Measurements from ENCODE around the gene SBK3.
"Not testable (repeated sequence)": the region's sequence is repeated elsewhere in the genome, so short reads cannot be mapped to it uniquely, and the experiment has no call there.

The SBK3 gene

DNA sequence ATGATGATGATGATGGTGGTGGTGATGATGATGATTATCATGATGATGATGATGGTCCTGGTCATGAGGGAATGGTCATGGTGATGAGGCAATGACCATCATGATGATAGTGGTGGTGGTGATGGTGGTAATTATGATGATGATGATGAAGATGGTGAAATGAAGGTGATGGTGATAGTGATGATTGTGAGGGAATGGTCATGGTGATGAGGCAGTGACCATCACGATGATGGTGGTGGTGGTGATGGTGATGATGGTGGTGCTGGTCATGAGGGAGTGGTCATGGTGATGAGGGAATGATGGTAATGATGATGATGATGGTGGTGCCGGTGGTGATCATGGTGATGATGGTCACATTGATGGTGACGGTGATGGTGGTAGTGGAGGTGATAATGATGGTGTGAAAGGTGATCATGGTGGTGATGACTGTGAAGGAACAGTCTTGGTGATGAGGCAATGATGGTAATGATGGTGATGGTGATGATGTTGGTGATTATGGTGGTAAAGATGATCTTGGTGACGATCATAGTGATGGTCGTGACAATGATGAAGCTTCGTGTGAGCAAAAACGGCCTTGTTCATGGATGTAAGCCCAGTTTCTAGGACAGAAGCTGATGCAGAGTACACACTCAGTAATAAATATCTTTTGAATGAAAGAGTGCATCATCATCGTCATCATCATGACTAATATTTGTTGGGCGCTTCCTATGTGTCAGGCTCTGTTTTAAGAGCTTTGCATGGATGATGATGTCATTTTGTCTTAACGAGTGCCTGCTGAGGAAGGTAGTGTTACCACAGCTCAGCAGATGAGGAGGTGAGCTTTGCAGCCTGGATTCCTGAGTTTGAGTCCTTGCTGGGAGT, 25.7 kb downstream of the SBK3 start:
- DNase-seq (ENCODE audit: low read depth, low spot score): no peak

DNA sequence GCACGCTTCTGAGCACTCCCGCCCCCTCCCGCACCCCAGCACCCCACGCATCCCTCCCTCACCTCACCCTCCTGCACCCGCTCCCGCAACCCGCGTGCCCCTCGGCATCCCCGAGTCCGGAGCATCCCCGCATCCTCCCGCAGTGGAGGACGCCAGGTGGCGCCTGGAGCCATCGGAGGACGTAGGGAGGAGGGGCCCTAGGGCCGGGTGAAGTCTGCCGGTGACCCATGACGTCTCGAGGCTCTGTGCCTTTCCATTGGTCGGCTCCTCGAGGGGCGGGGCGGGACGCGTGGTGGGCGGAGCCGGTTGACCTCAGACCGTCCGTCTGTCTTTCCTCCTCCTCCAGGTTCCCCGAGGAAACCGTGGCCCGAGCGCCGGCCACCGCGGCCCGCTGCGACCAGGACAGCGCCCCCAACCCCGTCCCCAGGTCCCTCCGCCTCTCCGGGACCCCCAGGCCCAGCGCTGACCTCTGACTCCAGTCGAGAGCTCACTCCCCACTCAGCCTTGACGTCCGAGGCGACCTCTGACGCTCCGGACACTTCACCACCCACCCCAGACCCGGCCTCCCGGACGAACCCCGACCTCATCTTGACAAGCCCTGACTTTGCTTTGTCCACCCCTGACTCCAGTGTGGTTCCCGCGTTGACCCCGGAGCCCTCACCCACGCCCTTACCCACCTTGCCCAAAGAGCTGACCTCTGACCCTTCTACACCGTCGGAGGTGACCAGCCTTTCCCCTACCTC, 28.3 kb downstream of the SBK3 start:
- peak; percentile 82 for DNase-seq (ENCODE audit: low read depth, low spot score)

DNA sequence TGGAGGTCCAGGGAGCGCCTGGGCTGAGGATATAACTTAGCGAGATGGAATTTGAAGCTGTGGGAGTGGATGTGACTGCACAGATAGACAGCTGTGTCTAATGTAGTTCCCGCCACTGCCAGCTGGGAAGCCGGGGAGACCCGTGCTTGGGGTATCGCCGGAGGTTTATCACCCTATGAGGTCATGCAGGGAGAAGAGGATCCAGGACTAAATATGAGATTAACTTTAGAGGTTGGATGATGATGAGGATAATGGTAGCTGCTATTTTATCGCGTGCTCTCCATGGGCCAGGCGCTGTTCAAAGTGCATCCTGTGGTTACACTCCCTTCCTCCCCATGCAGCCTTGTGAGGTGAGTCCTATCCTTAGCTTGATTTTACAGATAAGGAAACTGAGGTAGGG, 37.2 kb downstream of the SBK3 start:
- no peak for DNase-seq (ENCODE audit: low read depth, low spot score)

DNA sequence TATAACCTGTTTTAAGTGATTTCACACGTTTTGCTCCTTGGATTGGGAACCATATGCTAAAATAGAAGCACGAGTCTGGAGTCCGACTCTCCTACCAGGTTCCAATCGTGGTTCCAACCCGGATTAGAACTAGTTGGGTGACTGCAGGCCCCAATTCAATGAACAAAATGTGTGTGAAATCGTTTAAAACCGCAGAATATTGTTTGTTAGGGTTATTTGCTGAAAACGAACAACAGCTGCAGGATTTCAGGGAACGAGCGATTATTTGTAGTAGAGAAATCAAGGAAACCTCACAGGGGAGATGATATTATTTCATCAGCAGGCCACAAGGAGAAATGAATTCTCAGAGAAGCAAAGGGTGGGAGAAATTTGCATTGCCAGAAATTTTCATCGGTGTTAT, 40.4 kb downstream of the SBK3 start:
- no peak for DNase-seq (ENCODE audit: low read depth, low spot score)

DNA sequence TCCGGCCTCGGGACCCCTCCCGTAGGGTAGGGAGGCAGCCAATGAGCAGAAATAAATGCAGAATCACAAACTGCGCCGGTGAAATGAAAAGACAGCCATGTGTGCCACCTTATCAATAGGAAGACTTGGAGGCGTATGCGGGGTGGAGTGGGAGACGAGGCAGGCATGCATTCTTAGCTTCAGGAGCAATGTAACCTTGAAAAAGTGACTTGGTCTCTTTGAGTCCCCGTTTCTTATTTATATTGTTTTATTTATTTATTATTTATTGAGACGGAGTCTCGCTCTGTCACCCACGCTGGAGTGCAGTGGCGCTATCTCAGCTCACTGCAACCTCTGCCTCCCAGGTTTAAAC, 41.1 kb downstream of the SBK3 start:
- no peak for DNase-seq (ENCODE audit: low read depth, low spot score)

DNA sequence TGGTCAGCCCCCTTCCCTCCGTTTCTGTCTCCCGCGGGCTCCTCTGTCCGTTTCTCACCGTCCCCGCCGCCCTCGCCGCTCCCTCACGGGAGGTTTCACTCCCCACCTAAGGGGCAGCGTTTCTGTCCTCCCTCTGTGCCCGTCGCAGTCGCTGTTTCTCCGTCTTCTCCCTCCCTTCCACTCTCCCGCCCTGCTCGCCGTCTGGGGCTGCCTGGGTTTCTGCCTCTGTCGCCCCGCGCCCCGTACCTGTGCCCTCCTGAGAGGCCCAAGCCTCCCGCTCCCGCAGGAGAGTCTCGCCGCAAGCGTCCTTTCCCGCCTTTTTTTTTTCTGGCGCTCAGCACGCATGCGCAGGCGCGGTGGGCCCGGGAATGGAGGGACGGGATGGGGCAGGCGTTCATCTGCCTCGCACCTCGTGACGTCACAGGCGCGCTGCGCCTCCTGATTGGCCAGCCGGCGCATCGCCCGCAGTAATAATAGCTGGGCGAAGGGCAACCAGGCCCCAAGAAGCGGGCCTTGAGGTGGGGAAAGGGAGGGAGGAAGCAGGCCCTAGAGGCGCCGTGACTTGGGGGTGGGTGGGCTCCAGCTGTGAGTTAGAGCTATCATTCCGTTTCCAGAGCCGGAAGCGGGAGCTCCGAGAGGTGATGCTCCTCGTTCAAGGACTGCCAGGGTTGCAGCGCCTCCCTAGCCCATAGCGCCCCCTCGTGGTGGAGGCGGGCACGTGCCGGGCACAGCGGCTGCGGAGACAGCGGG, 41.7 kb downstream of the SBK3 start:
- peak; percentile 73 for DNase-seq (ENCODE audit: low read depth, low spot score)

DNA sequence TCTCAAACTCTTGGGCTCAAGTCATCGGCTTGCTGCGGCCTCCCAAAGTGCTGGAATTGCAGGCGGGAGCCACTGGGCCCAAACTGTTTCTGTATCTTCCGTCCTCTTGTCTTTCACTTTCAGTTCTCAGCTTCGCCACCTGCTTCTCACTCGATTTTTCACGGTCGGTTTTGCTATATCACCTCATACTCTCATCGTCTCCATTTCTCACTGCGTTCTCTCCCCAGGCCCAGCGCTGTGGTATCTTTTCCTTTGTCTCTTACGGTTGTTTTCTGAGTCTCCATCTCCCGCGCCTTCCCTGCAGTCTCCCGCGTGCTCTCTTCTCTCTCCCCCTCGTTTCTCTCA, 42.2 kb downstream of the SBK3 start:
- no peak for DNase-seq (ENCODE audit: low read depth, low spot score)

DNA sequence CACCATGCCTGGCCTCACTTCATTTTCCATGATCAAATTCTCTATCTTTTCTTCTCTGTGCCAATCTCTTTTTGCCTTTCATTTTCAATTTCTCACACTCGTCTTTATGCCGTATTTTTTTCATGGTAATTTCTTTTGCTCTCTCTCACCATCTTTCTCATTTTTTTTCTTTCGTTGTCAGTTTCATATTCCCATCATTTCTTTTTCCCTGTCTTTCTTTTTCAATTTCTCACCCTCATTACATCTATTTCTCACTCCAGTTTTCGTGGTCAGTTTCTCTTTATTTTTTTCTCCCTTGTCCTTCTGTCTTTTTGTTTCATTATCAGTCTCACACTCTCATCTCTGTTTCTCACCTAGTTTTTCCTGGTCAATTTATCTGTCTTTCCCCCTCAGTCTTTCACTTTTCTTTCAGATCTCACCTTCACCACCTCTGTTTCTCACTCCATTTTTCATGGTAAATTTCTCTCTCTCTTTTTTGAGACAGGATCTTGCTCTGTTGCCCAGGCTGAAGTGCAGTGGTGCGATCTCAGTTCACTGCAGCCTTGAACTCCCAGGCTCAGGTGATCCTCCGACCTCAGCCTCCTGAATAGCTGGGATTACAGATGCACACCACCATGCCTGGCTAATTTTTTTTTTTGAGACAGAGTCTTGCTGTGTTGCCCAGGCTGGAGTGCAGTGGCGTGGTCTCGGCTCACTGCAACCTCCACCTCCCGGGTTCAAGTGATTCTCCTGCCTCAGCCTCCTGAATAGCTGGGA, 43.0 kb downstream of the SBK3 start:
- DNase-seq (ENCODE audit: low read depth, low spot score): no peak

DNA sequence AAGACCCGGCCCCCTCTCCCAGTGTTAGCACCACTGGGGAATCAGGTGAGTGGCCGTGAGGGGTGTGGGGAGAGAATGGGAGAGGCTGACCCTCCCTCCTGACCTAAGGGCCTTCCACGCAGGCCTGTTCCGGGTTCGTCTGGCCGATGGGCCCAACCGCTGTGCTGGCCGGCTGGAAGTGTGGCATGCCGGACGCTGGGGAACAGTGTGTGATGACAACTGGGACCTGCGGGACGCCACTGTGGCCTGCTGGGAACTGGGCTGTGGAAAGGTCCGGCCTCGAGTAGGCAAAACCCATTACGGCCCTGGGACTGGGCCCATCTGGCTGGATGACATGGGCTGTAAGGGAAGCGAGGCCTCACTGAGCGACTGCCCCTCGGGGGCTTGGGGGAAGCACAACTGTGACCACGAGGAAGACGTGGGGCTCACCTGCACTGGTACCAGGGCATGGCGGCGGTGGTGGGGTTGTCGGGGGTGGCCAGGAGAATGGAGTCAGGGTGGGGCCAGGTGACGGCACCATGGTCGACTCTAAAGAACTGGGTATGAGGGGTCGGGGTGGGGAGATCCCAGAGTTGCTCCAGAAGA, 44.9 kb downstream of the SBK3 start:
- no peak for DNase-seq (ENCODE audit: low read depth, low spot score)

DNA sequence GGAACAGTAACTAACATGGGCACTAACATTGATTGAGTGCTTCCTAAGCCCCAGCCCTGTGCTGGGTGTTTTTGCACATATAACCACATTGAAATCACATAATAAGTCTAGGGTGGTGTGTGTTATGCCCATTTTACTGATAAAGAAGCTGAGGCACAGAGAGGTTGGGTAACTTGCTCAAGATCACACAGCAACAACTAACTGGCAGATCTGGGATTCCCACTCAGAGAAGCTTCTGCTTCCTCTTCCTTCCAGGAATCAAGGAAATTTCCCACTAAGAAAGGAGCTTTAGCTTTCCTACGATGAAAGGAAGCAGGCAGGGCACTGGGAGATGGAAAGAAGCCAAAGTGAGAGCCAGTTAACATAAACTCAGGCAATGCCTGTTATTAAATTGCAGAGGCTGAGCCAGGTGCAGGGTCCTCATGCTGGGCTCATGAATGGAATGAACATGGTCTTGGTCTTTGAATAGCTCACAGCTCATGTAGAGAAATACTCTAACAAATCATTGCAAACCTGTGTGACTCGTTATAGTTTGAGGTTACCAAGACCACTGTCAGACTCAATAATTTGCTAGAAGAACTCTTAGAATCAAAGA, 47.0 kb downstream of the SBK3 start:
- DNase-seq (ENCODE audit: low read depth, low spot score): no peak

DNA sequence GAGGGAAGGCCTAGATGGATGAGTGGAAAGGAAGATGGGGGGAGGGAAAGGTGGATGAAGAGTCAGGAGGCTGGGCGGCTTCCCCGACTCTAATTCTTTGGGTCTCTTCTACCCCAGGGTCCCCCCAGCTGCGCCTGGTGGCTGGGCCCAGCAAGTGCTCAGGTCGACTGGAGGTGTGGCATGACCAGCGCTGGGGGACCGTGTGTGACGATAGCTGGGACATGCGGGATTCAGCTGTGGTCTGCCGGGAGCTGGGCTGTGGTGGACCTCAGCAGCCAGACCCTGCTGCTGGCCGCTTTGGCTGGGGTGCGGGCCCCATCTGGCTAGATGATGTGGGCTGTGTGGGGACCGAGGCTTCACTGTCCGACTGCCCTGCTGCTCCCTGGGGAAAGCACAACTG, 47.6 kb downstream of the SBK3 start:
- DNase-seq (ENCODE audit: low read depth, low spot score): no peak

DNA sequence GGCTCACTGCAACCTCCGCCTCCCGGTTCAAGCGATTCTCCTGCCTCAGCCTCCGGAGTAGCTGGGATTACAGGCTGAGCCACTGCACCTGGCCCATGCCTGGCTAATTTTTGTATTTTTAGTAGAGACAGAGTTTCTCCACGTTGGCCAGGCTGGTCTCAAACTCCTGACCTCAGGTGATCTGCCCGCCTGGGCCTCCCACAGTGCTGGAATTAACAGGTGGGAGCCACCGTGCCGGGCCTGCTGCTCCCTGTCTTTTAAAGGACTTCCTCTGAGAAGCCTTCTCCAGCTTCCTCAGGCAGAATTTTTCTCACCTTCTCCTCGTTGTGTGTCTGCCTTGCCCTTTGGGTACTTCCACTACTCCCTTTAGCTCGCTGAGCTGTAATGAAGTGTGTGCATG, 48.5 kb downstream of the SBK3 start:
- not testable (repeated sequence) for DNase-seq (ENCODE audit: low read depth, low spot score)

DNA sequence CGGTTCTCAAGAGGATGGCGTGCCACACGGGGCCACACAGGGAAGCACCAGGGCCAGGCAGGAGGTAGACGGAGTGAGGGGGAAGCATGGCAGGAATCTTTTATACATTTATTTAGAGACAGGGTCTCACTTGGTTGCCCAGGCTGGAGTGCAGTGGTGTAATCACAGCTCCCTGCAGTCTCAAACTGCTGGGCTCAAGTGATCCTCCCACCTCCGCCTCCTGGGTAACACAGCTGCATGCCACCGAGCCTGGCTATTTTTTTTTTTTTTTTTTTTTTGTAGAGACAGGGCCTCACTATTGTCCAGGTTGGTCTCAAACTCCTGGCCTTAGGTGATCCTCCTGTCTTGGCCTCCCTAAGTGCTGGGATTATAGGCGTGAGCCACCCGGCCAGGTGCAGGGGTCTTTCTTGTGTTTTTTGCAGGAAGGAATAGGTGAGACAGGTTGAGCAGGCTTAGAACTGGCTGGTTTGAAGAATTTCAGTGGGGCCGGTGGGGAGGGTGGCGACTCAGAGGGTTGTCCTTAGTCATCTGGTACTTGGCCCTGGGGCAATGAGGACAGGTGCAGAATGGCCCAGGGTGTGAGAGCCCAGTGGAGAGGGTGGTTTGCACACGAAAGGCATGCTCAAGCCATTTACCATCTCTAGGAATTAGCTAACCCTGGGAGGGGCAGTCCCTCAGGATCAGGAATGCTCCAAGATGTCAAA, 49.5 kb downstream of the SBK3 start:
- DNase-seq (ENCODE audit: low read depth, low spot score): no peak

DNA sequence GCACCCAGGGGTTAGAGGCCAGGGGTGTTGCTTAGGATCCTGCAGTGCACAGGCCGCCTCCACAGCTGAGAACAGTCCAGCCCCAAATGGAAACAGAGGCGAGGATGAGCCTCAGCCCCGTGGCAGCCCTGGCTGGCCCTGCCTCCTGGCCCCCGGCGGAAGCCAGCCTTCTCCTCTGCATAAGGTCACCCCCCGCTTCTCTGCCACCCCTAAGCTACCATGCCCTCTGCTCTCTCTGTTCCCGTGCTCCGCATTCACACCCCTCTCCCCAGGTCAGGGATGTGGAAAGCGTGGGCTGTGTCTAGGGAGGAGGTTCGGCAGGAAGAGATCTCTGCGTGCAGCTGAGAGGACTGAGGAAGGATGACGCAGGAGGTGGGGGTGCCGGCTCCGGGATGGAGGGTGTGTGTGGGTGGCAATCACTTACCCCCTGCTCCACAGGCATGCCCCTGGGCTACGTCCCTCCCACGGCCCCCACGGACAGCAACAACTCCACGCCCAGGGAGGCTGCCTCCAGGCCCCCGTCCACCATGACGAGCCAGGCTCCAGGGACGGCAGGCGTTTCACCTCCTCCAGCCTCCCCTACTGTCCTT, 51.1 kb downstream of the SBK3 start:
- DNase-seq (ENCODE audit: low read depth, low spot score): no peak

DNA sequence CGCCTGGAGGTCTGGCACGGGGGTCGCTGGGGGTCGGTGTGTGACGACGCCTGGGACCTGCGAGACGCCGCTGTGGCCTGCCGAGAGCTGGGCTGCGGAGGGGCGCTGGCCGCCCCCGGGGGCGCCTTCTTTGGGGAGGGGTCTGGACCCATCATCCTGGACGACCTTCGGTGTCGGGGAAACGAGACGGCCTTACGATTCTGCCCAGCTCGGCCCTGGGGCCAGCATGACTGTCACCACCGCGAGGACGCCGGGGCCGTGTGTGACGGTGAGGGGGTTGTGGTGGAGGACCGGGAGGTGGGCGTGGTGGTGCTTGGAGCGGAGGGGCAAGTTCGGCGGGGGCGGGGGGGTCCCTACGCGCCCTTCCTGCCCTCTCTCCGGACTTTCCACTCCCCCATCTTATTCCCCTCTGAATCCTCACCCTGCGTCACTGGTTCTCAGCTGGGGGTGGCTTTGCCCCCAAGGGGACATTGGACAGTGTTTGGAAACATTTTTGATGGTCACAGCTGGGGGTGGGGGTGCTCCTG, 51.6 kb downstream of the SBK3 start:
- no peak for DNase-seq (ENCODE audit: low read depth, low spot score)

DNA sequence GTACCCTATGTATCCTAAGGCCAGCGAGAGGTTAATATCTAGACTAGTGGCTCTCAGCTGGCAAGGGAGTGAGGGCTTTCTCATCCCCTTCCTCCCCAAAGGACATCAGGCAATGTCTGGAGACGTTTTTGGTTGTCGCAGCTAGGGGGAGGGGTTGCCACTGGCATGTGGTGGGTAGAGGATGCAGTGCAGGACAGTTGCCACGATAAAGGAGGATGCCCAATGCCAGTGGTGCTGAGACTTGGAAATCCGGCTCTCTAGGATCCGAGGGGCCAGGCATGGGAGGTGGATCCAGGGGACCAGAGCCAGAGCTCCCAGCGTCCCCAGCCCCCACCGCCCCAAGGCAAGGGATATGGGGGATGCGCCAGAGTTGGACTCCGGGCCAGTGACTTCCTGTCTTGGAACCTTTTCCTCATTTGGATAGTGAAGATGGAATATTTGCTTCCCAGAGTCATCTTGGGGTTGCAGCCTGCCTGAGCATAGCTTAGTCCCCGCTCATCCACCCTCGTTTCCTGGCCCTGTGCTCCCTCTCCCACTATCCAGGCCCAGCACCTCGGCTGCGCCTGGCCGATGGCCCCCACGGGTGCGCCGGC, 52.2 kb downstream of the SBK3 start:
- DNase-seq (ENCODE audit: low read depth, low spot score): no peak

DNA sequence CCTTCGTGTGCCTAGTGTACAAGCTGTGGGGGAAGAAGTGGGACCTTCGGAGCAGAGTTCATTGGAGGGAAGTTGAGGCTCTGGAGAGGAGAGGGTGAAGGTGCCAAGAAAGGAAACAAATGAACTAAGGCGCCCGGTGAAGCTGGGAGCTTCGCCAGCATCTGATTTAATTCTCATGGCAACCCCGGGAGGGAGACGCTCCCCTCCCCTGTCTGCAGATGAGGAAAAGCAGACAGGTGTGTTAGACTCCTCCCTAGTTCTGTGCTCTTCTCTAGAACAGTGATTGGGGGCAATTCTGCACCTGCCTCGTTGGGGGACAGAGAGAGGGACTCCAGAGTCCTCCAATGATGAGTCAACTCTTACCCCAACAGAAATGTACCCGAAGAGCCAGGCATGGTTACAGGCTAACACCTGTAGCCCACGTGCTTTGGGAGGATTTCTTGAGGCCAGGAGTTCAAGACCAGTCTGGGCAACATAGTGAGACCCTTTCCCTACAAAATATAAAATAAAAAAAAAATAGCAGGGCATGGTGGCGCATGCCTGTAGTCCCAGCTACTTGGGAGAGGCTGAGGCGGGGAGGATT, 52.9 kb downstream of the SBK3 start:
- no peak for DNase-seq (ENCODE audit: low read depth, low spot score)

DNA sequence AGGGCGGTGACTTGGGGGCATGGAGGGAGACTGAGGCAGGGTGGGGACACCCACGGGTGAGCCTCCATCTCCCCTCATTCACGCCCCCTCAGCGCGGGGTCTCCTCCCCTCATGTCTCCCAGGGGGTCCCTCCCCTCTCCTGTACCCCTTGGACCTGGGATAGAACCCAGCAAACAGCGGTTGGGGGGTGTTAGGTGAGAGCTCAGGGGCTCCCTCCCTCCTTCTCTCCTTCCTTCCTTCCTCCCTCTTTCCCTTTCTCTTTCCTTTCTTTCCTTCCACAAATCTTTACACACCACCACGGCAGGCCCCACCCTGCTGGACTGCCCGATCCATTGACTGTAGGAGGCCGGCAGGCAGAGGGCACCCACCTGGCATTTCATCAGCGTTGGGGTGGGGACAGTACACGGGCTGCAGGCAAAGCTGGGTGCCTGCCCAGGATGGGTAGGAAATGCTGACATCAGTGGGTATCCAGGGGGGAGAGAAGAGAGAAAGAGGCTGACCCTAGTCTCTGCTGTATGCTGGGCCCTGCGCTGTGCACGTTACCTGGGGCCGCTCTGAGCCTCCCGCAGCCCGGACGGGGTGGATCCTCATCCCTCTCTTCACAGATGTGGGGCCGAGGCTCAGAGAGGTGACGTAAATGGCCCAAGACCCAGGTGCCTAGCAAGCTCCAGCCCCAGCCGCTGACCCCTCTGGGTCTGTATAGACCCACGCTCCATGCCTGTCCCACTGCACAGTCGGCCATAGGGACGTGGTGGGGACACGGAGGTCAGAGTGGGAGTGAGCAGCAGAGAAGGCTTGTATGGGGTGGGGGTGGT, 53.6 kb downstream of the SBK3 start:
- DNase-seq (ENCODE audit: low read depth, low spot score): no peak
